Hematopoietic multipotent progenitor cell treated with erythropoietin and hydrocortisone succinate and interleukin-3 and kit ligand, for 6 days (in vitro differentiated cells): ENCODE data around the gene ST7L.
"Not testable (repeated sequence)": the region's sequence is repeated elsewhere in the genome, so short reads cannot be mapped to it uniquely, and the experiment has no call there.

Source experiments
- DNase-seq: peaks from one replicate; pipeline ENCODE4 v3.0.0-alpha.2; 2015

Gene ST7L

DNA sequence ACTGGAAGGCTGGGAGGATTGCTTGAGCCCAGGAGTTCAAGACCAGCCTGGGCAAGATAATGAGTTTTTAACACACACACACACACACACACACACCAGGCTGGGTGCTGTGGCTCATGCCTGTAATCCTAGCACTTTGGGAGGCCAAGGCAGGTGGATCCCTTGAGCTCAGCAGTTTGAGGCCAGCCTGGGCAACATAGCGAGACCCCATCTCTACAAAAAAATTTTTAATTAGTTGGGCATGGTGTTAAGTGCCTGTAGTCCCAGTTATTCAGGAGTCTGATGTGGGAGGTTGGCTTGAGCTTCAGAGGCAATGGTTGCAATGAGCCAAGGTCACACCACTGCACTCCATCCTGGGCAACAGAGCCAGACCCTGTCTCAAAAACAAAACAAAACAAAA is 132.9 kb downstream of the ST7L start:
- DNase-seq = not testable (repeated sequence)

GRCh38 chr1:112478314-112478713 is 140.6 kb downstream of the ST7L start:
- no peak for DNase-seq

DNA sequence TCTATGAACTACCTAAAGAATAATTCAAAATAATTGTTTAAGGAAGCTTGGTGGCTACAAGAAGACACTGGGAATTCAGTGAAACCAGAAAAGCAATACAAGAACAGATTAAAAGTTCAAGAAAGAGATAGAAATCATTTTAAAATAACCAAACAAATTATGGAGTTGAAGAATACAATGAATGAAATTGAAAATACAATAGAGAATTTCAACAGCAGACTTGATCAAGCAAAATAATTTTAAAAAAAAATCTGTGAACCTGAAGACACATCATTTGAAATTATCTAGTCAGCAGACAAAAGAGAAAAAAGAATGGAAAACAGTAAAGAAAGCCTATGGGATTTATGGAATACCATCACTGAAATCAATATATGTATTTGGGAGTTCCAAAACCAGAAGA is 141.4 kb downstream of the ST7L start:
- DNase-seq = no peak
